Bronchial smooth muscle cell (primary cell): ENCODE data around the gene ATP11A. TPM values are rescaled to one million over a fixed set of nuclear protein-coding genes. Genes with fewer than 3 reads are reported as not detected.

Experiments
- total RNA-seq: library from RNA; depleted of rRNA; stranded (reverse); fragments of >200 nt; gene quantifications from 2 replicates; pipeline ENCODE4 v1.2.1, GENCODE V29; 2014

ATP11A gene
- 4.4 and 6.2 TPM in 2 replicates for total RNA-seq

GRCh38 chr13:112689303-112690245, at the start of gene ATP11A:
ATP11A (plus strand) TSS chr13:112690038; CDS start chr13:112690417, 379 bp downstream.

Other genes with a start within 250 kb of the ATP11A start
- gene TUBGCP3, start 101.9 kb upstream of the ATP11A start, total RNA-seq: 11.7 and 14.7 TPM in 2 replicates